Stimulated activated CD4-positive, alpha-beta T cell treated with anti-CD3 and anti-CD28 coated beads, Interleukin-1b, Interleukin-23, amount 100 ng/mL, for 24 hours (primary cell): ENCODE measurements around the gene DSG2.
"Not testable (repeated sequence)": the region's sequence is repeated elsewhere in the genome, so short reads cannot be mapped to it uniquely, and the experiment has no call there.

Experiments used
- DNase-seq, 4 experiments: peaks; one replicate each; pipeline ENCODE4 v3.0.0-alpha.2; 2020; ENCODE audit warnings: low read depth in 4 of 4, low spot score in 1 of 4

The DSG2 gene

DNA sequence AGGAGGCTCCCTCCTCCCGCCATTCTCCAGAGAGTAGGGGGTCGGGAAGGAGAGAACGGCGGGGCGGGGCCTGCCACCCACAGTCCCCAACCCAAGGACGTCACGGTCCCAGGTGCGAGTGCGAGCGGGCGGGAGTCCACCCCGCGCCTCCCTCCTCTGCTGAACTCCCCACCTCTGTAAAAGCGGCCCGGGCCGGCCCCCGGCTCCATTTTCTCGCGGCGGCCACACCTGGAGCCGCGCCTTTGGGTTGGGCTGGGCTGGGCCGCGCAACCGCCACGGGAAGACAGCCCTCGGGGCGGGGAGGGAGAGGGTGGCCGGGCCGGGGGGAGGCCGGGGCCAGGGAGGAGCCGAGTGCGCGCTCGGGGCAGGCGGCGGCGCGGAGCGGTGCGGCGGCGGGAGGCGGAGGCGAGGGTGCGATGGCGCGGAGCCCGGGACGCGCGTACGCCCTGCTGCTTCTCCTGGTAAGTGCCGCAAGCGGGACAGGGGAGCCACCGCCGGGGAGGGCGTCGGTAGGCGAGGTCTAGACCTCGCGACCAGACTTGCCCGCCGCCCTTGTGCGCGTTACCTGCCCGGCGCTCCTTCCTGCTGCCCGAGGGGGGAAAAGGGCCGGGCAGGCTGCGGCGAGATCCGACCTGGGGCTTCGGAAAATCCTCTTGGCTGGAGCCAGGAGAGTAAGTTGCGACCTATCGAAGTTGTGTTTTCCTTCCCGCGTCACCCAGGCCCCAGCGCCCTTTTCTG is at the start of gene DSG2:
TSS of gene DSG2 (plus strand) at position 342 of the 738 bp plus-strand sequence. CDS start at position 417, 75 bp downstream.
- DNase-seq: peak in 1 of 4 experiments; percentile 22

DNA sequence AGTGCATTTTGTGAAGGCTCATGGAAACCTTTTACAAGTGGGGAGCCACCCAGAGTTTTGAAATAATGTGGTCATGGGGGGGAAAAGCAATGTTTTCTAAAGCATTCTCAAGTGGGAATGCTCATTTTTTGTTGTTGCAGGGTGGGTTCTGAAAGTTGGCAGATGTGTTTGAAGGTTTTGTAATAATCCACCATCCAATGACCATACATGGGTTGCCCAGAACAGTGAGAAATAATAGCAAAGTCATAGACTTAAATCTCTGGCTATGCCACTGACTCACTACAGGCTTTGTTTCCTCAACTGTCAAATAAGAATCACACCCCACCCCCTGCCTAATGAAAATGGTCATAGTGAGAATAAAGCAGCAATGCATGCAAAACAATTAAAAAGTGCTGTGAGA is 47.6 kb upstream of the DSG2 start:
- no peak for DNase-seq

DNA sequence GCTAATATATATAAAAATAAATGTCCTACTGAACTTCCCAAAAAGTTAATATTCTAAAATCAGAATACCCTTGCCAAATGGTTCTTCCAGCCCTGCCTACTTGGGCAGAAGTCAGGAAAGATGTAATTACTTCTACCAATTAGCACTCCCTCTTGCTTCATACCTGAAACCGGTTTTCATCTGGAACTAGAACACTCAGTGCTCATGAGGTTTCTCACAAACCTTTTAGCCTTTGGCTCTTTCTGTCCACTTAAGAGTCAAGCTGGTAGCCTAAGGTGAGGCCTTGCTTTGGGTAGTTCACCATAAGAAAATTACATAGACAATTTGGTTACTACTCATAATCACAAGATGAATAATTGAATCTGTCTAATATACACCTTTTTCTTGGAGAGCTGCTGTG is 46.4 kb upstream of the DSG2 start:
- DNase-seq: no peak

DNA sequence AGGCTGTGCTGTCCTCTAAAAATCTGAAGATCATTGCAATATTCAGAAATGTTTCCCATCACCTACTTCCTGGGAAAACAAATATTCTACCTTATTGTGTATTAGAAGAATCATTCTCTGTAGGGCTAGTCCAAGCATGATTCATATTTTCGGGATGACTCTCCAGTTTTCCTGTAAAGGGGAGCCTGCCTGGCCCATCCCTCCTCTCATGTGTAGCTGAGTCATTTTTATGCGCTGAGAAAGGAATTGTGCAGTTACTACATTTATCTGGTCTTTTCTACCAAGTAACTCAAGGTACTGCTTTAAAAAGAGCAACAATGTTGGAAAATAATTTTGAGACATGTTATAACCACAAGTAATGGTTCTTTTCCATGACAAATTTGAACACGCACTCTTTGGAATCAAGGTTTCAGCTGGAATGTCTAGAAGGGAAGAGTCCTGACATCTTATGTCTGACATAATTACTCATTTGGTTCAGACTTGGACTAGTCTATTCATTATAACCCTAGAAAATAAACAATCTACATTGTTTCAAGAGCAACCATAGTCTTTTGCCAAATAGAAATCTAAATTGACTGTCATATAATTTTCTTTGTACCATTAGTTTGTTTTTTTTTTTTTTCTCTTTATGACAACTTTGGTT is 43.8 kb upstream of the DSG2 start:
- no peak for DNase-seq

DNA sequence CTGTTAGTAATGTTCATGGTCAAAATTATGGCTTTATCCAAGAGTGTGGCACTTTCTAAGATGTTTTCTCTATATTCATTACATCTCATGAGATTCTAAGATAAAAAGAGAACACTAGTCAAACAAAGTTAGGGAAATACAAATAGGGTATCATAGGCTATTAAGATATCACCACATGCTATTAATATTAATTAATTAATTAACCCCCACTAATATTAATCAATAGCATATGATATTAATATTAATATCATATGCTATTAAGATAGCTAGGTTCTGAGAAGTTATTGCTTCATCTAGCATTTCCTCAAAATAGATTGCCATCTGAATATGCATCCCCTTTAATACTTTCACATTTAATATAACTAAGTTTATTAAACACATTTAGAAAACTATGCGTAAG is 28.3 kb upstream of the DSG2 start:
- DNase-seq: no peak

DNA sequence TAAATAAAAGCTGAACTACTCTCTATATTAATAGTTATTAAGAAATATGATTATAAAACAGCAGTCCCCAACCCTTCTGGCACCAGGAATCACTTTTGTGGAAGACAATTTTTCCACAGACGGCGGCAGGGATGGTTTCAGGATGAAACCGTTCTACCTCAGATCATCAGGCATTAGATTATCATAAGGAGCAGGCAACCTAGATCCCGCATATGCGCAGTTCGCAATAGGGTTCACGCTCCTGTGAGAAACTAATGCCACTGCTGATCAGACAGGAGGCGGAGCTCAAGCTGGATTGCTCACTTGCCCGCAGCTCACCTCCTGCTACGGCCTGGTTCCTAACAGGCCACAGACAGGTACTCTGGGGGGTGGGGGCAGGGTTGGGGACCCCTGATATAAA is 19.3 kb upstream of the DSG2 start:
- no peak for DNase-seq

DNA sequence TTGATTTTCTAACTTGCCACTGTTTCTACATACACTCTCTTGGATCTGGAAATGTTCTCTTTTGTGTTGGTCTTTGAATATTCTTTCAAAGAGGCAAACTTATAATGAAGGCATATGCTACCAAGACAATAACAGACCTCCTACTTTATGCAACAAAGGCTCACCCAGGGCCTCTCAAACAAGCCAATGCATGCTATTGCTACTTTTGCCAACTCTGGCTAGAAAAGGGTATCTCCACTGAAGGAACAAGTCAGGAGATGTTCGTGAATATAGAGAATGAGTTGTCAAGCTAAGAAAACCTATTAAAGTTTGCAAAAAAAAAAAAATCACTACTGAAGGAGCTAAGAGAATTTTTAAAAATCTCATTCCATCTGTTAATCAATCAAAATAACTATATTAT is 15.9 kb upstream of the DSG2 start:
- no peak for DNase-seq

DNA sequence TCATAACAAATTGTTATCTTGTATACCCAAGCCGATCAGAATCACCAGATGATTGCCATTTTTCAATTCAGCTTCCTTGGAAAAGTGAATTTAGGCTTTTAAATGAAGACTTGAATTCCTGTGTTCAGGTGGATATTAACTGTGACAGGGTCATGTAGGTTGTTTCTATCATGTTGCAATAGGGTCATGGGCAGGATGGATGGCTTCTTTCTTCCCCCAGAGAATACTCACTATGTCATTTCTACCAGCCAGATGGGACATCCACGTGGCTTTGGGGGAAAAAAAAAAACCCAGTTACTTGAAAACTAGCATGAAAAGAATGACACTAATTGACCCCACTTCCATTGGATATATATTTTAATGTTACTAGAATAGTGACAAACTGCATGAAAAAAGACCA is 14.6 kb upstream of the DSG2 start:
- DNase-seq: no peak

DNA sequence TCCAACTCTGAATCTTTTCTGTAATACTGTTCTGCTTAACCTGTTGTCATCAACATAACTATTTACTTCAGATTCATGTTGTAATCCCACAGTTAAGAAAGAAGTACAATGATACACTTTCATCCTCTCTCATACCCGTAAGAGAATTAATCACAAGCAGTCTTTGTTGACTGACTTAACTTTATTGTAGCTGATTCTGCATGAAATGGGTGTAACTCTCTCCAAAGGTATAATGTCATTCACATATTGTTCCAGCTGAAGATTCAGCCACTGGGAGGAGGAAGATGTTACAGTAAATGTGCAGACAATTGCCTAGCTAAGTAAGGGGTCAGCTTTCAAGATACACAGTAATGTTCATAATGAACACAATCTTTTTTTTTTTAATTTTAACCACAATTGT is 13.5 kb upstream of the DSG2 start:
- DNase-seq: no peak

DNA sequence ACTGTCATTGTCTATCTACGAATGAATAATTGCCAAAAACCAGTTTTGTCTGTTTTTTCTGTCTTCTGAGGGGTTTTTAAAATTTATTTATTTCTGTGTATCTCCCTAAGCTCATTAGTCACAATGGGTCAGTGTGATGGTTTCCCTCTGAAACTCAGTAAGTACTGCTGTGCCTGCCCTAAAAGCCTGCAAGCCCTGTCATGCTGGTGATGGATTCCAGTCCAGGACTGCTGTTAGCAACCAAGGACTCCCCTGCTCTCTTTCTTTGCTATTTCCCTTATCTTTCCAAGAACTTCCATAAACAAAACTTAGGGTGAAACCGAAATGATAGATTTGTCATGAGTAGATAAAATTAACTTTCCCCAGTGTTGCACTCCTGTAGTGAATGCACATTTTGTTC is 11.8 kb upstream of the DSG2 start:
- no peak for DNase-seq

DNA sequence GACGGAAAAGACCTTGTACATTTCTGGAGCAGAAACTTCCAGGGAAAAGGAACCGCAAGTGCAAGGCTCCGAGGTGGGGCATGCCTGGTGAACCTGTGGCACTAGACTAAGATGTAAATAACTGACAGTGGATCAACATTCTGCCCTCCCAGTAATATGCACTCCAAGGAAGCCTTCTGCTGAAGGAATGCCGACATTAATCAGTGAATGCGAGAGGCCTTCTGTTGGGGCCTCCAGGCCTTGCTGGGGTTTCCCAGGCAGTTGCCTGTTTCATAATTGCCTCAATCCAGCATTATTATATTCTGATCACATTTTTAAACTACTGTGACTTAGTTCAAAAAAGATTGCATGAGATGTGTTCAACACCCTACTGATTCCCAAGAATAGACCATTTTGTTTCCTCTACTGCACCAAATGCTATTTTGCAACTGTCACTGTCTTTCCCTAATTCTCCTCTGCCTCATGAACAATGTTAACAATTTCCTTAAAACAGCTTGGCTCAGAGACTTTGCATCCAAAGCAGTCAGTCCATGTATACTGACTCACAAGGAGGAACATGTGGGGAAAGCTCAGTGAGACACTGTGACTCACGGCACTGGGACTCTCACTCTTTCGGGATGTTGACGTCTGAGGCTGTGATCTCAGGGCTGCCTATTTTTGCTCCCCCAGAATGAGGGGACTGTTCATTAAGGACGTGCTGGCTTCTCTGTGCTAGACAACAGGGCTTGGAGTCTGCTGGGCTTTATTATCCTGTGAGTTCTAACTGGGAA is 10.5 kb upstream of the DSG2 start:
- DNase-seq: no peak

DNA sequence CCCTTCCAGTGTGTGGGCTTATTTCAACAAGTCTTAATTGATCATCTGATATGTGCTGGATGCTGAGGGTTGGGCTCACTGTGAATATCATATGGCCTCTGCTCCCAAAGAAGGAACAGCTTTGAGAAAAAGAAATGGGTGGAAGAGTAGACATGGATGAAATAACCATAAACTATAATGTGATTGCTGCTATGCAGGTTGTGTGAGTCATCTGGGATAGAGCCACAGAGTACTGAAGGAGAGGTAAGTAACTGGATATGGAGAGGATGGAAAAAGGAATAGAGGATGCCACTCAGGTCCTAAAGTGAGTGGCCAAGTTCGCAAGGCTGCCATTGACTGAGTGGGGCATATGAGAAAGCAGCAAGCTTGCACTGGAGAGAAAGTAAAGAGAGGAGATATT is 8.7 kb upstream of the DSG2 start:
- no peak for DNase-seq

DNA sequence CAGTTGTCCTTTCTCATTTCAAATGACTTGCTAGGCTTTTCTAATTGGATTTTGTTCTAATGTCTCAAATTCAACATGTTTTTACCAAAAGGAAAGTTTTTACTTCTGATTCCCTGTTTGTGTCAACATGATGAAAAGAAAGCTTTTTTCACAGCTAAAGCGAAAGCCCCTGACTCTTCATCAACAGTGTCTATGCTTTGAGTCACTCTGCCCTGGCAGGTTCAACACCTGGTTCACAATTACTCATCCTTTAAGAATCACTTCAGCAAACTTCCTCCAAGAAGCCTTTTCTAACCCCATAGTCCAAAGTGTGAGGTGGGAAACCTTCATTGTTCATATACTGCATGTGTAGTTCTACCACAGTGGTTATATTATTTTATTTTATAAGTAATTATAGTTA is 7.6 kb upstream of the DSG2 start:
- DNase-seq: no peak

DNA sequence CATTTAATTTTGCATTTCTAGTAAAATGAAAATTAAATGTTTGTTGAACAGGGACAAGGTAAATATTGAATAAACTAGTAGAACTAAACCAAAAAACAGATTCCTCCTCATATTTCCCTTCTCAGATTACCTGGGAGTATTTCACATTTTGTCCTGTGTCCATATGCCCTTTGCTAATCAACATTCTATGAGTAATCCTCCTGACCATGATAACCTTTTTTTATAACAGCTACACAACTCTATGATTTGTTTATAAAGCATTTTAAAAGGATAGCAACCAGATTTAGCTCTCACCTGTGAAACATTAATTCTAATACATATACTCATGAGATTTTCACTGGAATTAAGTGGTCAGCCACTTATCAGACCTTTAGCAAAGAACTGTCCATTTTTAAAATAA is 7.1 kb upstream of the DSG2 start:
- DNase-seq: no peak

DNA sequence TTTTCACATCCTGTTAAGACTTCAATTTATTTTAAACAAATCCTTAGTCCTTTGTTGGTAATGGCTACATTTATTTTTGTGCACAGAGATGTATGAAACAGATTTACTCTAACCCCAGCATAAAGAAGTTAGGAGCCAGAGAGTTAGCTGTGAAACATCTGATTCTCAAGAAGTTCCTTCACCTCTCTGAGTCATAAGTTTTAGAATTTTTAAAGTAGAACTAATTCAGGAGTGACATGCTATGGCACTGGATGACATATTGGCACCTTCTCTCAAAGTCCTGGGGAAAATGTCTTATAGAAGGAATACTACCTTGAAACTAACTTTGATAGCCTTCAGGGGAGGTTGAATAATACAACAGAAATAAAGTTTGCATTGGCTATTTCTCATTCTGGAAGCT is 6.4 kb upstream of the DSG2 start:
- no peak for DNase-seq

DNA sequence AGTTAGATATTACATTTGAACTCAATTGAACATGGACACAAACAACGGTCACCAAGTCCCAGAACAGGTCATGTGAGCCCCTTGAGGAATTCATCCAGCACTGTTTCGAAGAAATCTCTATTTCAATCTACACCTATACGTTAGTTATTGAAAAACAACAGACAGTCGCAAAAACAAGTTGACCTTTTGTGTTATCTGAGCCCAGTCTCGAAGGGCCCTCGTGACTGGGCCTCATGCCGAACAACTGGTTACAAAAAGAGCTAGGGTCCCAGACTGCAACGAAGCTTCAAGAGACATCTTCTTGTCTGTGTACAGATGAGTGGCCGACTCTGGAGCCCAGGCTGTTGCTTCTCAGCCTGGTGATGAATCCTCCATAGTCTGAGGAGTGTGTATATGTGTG is 5.3 kb upstream of the DSG2 start:
- DNase-seq: no peak

DNA sequence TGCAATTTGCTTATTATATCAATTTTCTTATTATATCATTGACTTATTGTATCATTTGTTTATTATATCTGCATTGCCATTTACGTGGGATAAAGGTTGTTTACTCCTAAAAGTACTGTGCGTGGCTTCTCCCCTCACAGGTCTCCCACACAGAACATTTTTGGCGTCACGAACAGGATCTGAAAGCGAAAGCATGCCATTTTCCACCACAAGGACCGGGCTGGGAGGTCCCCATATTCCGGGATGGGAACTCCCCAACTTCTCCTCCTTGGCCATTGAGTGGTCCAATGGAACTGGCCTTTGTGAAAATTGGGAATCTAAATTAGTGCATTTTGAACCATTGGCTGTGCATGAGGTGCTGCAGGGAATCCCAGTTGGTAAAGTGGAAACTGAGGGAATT is 4.8 kb upstream of the DSG2 start:
- no peak for DNase-seq

DNA sequence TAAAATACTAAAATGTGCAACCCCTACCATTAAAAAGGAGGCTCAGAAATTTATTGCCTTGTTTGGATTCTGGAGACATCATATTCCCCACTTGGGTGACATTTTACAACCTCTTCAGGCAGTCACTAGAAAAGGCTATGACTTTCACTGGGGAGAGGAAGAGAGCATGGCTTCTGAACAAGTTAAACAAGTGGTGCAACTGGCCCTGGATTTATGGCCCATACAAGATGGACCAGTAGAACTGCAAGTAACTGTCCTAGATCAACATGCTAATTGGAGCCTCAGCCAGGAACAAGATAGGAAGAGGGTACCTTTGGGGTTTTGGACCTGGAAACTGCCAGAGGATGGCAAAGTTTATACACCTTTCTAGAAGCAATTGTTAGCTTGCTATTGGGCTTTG is 4.0 kb upstream of the DSG2 start:
- no peak for DNase-seq

DNA sequence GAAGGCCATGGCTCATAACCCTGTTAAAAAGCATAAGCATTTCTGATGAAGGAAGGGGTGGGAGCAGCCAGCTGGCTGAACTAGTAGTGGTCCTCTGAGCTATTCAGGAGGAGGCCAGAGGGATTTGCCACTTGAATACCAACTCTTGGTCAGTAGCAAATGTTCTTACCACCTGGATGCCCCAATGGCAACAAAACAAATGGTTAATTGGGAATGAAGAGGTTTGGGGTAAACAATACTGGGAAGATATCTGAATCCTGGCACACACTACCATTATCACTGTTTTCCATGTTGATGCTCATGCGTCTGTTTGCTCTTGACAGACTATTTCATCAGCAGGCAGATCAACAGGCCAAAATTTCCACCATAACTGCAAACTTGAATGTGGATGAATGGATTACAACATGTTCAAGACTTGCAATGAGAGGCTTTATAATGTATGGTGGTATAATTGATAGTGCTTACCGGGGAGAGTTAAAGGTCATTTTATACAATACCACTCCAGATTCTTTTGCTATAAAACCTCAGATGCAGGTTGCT is 3.2 kb upstream of the DSG2 start:
- DNase-seq: not testable (repeated sequence)

DNA sequence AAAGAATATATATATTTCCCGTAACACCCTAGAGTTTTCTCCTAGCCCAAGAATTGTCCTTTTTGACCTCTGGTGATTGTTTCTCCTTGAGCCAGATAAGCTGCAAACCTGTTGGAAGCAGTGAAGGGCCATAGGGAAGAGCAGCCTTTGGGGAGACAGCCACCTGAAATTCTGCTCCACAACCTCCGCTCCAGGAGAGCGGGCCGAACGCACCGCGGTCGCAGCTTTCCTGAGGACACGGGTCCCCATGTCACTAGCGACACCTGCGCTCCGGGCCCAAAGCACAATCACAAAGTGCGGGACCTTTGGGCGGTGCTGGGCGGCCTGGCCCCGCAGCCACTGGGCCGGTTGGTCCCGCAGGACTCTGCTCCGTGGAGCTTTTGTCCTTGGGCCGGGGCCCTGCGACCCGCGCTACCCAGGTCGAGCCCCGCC is 557 bp upstream of the DSG2 start:
- no peak for DNase-seq

DNA sequence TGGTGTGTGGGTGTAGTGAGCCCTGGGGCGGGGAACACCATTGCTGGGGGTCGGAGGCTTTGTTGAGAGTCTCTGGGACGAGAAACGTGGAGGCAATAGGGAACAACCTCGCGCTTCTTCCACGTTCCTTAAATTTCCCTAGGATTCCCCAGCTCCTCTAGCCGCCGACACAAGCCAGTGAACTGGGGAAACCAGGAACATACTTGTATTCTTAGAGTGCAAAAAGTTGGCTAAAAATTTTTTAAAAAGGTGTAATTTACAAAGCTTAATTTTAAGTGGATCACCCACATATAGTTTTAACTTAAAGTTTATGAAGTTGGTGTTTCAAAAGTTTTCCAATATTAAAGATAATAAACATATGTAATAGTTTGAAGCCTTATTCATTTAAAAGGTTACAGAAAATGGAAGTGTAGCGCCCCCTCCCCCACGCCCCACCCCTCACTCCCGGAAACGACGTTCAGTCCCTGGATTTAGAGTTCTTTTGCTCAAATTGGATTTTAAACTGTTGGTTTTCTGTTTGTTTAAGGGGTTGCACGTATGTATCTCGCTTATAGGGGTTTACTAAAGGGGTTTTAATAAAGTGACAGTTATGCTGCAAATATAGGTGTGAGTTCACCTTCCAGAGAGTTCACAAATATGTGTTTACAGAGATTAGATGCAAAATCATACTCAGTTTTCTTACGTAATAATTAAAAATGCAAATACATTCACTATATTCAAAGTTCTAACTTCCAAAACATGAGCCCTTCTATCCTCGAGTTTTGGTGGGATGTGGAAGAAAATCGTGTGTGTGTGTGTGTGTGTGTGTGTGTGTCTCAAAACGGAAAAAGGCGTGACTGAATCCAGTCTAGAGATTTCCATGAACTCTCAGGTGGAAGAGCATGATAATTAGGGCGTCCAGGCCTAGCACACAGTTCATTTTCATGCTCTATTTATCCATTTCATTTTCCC is 872 bp downstream of the DSG2 start:
- no peak for DNase-seq
